Heart left ventricle (tissue), 16 donors: ENCODE measurements around the gene SFSWAP. TPM values are rescaled to one million over a fixed set of nuclear protein-coding genes. Genes with fewer than 3 reads are reported as not detected.

Experiments used
- ATAC-seq, 4 donors: fragments of 200-7000 bp; cut with Tn5 transposase; one replicate each; pipeline ENCODE4 v1.9.1; 2020 to 2022; ENCODE audit warnings: moderate library complexity in 4 of 4, mild to moderate bottlenecking in 3 of 4, moderate number of reproducible peaks in 1 of 4
- DNase-seq, 5 donors: peaks; one replicate each; pipeline ENCODE4 v3.0.0-alpha.2; 2020
- H3K27ac ChIP-seq, 12 donors: fragments of 200-600 bp; sonication (generic) in 4 of 12; one replicate each; pipeline versions ENCODE4 v1.5.0 to v1.8.0; 2016 to 2022; ENCODE audit warnings: mild to moderate bottlenecking in 2 of 12
- H3K27me3 ChIP-seq, 9 donors: fragments of 200-600 bp; sonication (generic) in 2 of 9; one replicate each; pipeline versions ENCODE4 v1.5.1 to v1.8.0; 2016 to 2022; ENCODE audit warnings: mild to moderate bottlenecking in 3 of 9
- H3K36me3 ChIP-seq, 9 donors: fragments of 200-600 bp; sonication (generic) in 2 of 9; one replicate each; pipeline versions ENCODE4 v1.5.0 to v1.8.0; 2018 to 2022; ENCODE audit warnings: mild to moderate bottlenecking in 2 of 9
- H3K4me1 ChIP-seq, 12 donors: fragments of 200-600 bp; sonication (generic) in 4 of 12; one replicate each; pipeline versions ENCODE4 v1.5.0 to v1.8.0; 2016 to 2022; ENCODE audit warnings: mild to moderate bottlenecking in 3 of 12
- H3K4me3 ChIP-seq, 12 donors: fragments of 200-600 bp; sonication (generic) in 4 of 12; one replicate each; pipeline versions ENCODE4 v1.5.0 to v1.8.0; 2017 to 2022; ENCODE audit warnings: mild to moderate bottlenecking in 9 of 12, moderate library complexity in 4 of 12
- H3K9me3 ChIP-seq, 12 donors: fragments of 200-600 bp; sonication (generic) in 4 of 12; one replicate each; pipeline versions ENCODE4 v1.5.0 to v1.8.0; 2016 to 2022; ENCODE audit warnings: mild to moderate bottlenecking in 1 of 12
- CTCF ChIP-seq, 12 donors: fragments of 200-600 bp; sonication (generic) in 4 of 12; IDR thresholded peaks; one replicate each; pipeline versions ENCODE4 v1.5.0 to v1.8.0; 2018 to 2022; ENCODE audit warnings: antibody characterized with exemption in 12 of 12, mild to moderate bottlenecking in 5 of 12
- POLR2A ChIP-seq, 2 donors: fragments of 450-650 bp; IDR thresholded peaks; one replicate each; pipeline ENCODE4 v1.6.1; 2017; ENCODE audit warnings: antibody characterized with exemption in 2 of 2, mild to moderate bottlenecking in 2 of 2, moderate library complexity in 2 of 2
- WGBS, 4 donors: extraction: QIAGEN DNeasy Blood & Tissue Kit in 2 of 4; methylation state at CpG; one replicate each; pipeline versions ENCODE4 v1.1.5 to v1.1.7; 2013 to 2018; 5-methylcytosine and 5-hydroxymethylcytosine counted together
- intact Hi-C, 10 donors: fragments of 100-400 bp; cut with DNase I; formaldehyde crosslinking; loops; one replicate each; pipeline versions ENCODE4 v1.11.1 to v1.14.2; 2022
- polyA plus RNA-seq, 2 donors: library from polyadenylated mRNA; stranded (reverse); fragments of 200-250 nt; gene quantifications; one replicate each; pipeline ENCODE4 v1.2.3, GENCODE V29; 2013
- total RNA-seq, 9 donors: library from RNA; depleted of rRNA in 2 of 9; stranded (reverse); fragments of >200 nt in 2 of 9; fragmentation: NEBNext Ultra II Directional in 3 of 9; extraction: Animal tissue kit (Norgen Biotek cat#: 25700) in 3 of 9; gene quantifications; one replicate each; pipeline versions ENCODE4 v1.1.0 to v1.2.4, GENCODE V29; 2016 to 2023
- donor health status: ischemic (EF 13 %, LVEDD 7.1; RV severe dilation, severe dysfunction).
- donor health status: healthy with polysubstance abuse.
- donor health status: DM: no; HTN: yes; CAD: no.
- donor health status: DM: no; HTN: no; CAD: no.
- donor health status: ischemic (EF 25% LVEDD 6.9; RV normal size, moderate dysfunction).
- donor health status: ischemic (EF 25% LVEDD 5.7; RV mildly dilated, moderate dysfunction).
- donor health status: healthy.
- donor health status: DM: yes; HTN: yes; CAD: no.
- donor health status: ischemic (EF 35%, LVEDD 5.7; RV mildly dilated, moderate dysfunction).
- donor health status: nonischemic (EF 11% LVEDD 7.7; RV severe dilation, severe dysfunction).
- donor health status: DM: yes; HTN: yes; CAD: no.
- donor health status: PGD.
- donor health status: ischemic (EF 29% LVEDD 5.4; RV normal size, mild dysfunction).
- donor health status: nonischemic (EF 23%, LVEDD 6.1; RV moderate dilation, normal function).

The SFSWAP gene
- total and polyA plus RNA-seq, 11 donors = 10.4 to 25.1 (median 18.6) TPM

DNA sequence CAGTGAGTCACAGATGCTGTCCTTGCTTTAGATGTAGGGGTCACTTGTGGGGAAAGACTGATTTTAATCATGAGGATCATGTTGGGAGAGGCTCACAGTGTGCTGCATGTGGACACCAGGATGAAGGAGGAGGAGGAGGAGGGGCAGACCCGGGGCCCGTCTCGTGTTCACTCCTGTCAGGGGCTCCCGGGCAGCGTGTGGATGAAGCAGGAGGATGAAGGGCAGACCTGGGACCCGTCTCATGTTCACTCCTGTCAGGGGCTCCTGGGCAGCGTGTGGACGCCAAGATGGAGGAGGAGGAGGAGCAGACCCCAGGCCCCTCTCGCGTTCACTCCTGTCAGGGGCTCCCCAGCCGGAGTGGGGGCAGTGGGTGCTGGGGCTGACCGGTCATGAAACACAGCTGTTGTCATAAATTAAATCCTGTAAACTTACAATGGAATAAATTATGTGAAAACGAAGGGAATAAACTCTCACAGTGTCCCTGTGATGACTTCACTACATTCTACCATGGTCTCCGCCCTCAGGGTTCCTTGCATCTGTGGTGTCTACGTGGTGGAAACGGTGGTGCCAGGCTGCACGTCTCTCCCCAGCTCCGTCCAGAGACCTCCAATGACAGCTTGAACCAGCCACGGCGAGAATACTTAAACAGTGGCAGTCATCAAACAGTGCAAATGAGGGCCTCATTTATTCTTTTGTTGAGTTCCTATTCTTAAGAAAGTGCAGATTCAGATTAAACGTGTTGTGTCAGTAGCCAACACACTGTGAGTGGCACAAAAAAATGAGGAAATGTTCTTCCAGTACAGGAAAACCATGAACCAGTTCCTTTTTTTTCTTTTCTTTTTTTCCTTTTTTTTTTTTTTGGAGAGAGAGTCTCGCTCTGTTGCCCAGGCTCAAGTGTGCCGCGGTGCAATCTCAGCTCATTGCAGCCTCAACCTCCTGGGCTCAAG lies 37.7 kb upstream of the SFSWAP start:
- Histone ChIP-seq H3K27ac (peak overlapping the region in 1 of 12 donors; percentile 79), H3K36me3 (no peaks in the 10 kb centered on the region), H3K4me1 (peaks cover 0 to 8% (median 0%) of the 10 kb centered on the region in 12 donors), H3K9me3 (peaks cover 0 to 12% (median 0%) of the 10 kb centered on the region in 12 donors), H3K4me3 (no peak overlapping the region), H3K27me3 (peaks cover 0 to 20% (median 0%) of the 10 kb centered on the region in 9 donors)
- DNase-seq = no peak
- no peak for TF ChIP-seq CTCF (IDR thresholded peaks at IDR 0.05)
- no peak for TF ChIP-seq POLR2A (IDR thresholded peaks at IDR 0.05)
- intact Hi-C loops = loop anchor here in 1 of 10 donors (5.0 kb wide), 1 partner anchor 376 kb away; no protein-coding TSS in a partner anchor
- WGBS, 4 donors = 62 to 72% (median 70%) methylated on average over 24 of the region's 24 CpGs
- ATAC-seq = no peak

DNA sequence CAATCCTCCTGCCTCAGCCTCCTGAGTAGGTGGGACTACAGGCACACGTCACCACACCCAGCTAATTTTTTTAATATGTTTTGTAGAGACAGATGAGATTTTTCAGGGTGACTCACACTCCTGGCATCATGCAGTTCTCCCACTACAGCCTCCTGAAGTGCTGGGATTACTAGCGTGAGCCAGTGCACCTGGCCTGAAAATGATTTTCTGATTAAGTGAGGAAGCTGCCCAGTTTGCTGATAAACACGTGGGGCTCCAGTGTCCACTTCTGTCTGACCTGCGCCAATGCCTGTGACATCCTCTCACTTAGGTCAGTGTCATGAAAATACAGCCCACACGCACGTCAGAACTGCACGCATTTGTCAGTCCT lies 37.0 kb upstream of the SFSWAP start:
- H3K27ac ChIP-seq = peak overlapping the region in 1 of 12 donors; percentile 79
- intact Hi-C loops = loop anchor here in 1 of 10 donors (5.0 kb wide), 1 partner anchor 377 kb away; no protein-coding TSS in a partner anchor
- no peak overlapping the region for H3K4me3 ChIP-seq
- DNase-seq = no peak
- no peak for TF ChIP-seq POLR2A (IDR thresholded peaks at IDR 0.05)
- no peak for TF ChIP-seq CTCF (IDR thresholded peaks at IDR 0.05)
- no peaks in the 10 kb centered on the region for H3K36me3 ChIP-seq
- peaks cover 0 to 8% (median 0%) of the 10 kb centered on the region in 12 donors for H3K4me1 ChIP-seq
- 70 to 79% (median 74%) methylated on average over 6 to 7 of the region's 7 CpGs for WGBS, 4 donors
- H3K9me3 ChIP-seq = peaks cover 0 to 12% (median 0%) of the 10 kb centered on the region in 12 donors
- peaks cover 0 to 20% (median 4%) of the 10 kb centered on the region in 9 donors for H3K27me3 ChIP-seq
- no peak for ATAC-seq

DNA sequence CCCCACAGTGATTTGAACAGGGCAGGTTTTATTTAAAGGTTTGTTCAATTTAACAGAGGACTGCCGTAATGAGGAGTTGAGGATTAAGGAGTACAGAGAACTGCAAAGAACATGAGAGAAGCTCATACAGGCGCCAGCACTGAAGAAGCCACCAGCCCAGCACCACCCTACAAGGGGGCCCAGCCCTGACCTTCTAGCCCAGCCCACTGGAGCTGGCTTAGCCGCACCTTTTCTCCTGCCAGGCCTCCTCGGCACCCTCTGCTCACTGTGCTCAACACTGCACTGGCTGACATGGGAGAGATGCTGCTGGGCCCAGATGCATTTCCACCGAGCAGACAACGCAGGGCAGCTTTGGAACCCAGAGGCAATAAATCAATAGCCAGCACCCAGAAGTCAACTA lies 36.5 kb upstream of the SFSWAP start:
- no peak for DNase-seq
- peaks cover 0 to 8% (median 0%) of the 10 kb centered on the region in 12 donors for H3K4me1 ChIP-seq
- no peak overlapping the region for H3K4me3 ChIP-seq
- H3K36me3 ChIP-seq = no peaks in the 10 kb centered on the region
- ATAC-seq = no peak
- TF ChIP-seq POLR2A (IDR thresholded peaks at IDR 0.05) (no peak), CTCF (IDR thresholded peaks at IDR 0.05) (no peak)
- H3K9me3 ChIP-seq = peaks cover 0 to 12% (median 0%) of the 10 kb centered on the region in 12 donors
- WGBS, 4 donors = 89 to 90% (median 90%) methylated on average over 6 of the region's 6 CpGs
- H3K27me3 ChIP-seq = peaks cover 0 to 20% (median 0%) of the 10 kb centered on the region in 9 donors
- no peak overlapping the region for H3K27ac ChIP-seq
- intact Hi-C loops = loop anchor here in 1 of 10 donors (5.0 kb wide), 1 partner anchor 377 kb away; no protein-coding TSS in a partner anchor
